Esophagus (tissue), 2 donors: ENCODE data around the gene WDR64. TPM values are rescaled to one million over a fixed set of nuclear protein-coding genes. Genes with fewer than 3 reads are reported as not detected.

Experiments
- H3K27ac ChIP-seq, 2 donors: one replicate each; pipeline ENCODE4 v1.5.1; 2013; ENCODE audit warnings: low read depth in 2 of 2, mild to moderate bottlenecking in 2 of 2, inconsistent platforms in 1 of 2, low read length in 1 of 2, moderate library complexity in 1 of 2
- H3K27me3 ChIP-seq, 2 donors: one replicate each; pipeline ENCODE4 v1.6.1; 2013; ENCODE audit warnings: low read length in 2 of 2, control low read depth in 1 of 2, mild to moderate bottlenecking in 1 of 2; ENCODE audit not compliant: insufficient read depth in 2 of 2, control insufficient read depth in 1 of 2
- H3K36me3 ChIP-seq, 2 donors: one replicate each; pipeline ENCODE4 v1.6.1; 2013; ENCODE audit warnings: low read length in 1 of 2; ENCODE audit not compliant: control insufficient read depth in 2 of 2, insufficient read depth in 2 of 2
- H3K4me1 ChIP-seq, 2 donors: one replicate each; pipeline ENCODE4 v1.6.1; 2013; ENCODE audit warnings: low read length in 1 of 2; ENCODE audit not compliant: control insufficient read depth in 2 of 2, insufficient read depth in 2 of 2
- H3K4me3 ChIP-seq, 2 donors: one replicate each; pipeline ENCODE4 v1.5.1; 2013; ENCODE audit warnings: low read length in 2 of 2, mild to moderate bottlenecking in 2 of 2, low read depth in 1 of 2, moderate library complexity in 1 of 2
- H3K9me3 ChIP-seq, 2 donors: one replicate each; pipeline ENCODE4 v1.6.1; 2013; ENCODE audit warnings: mild to moderate bottlenecking in 2 of 2, low read depth in 1 of 2, low read length in 1 of 2, moderate library complexity in 1 of 2; ENCODE audit not compliant: control insufficient read depth in 2 of 2, insufficient read depth in 1 of 2
- WGBS, 2 donors: extraction: QIAGEN DNeasy Blood & Tissue Kit; methylation state at CpG; one replicate each; pipeline ENCODE4 v1.1.7; 2013; 5-methylcytosine and 5-hydroxymethylcytosine counted together
- polyA plus RNA-seq, 2 donors: library from polyadenylated mRNA; stranded (reverse); fragments of 200-250 nt; gene quantifications; one replicate each; pipeline ENCODE4 v1.2.3, GENCODE V29; 2013
- donor health status: healthy with polysubstance abuse.
- donor health status: Bipolar disorder and iron deficiency.

Gene WDR64
- polyA plus RNA-seq, 2 donors: not detected

- 65 to 74% methylated on average over 4 of the region's 4 CpGs for WGBS, 2 donors
- Histone ChIP-seq H3K4me1 (no peaks in the 10 kb centered on the region), H3K4me3 (no peak overlapping the region)
Observed at GRCh38 chr1:241742084-241742483, 90.0 kb downstream of the WDR64 start.

GRCh38 chr1:241744591-241744990 lies 92.5 kb downstream of the WDR64 start:
- Histone ChIP-seq H3K27ac (no peak overlapping the region), H3K9me3 (no peaks in the 10 kb centered on the region), H3K4me3 (no peak overlapping the region), H3K36me3 (no peaks in the 10 kb centered on the region), H3K4me1 (no peaks in the 10 kb centered on the region), H3K27me3 (peaks cover 0 to 2% of the 10 kb centered on the region in 2 donors)
- 69 to 75% methylated on average over 2 of the region's 2 CpGs for WGBS, 2 donors

More at GRCh38 chr1:241742084-241742483, 90.0 kb downstream of the WDR64 start:
- no peaks in the 10 kb centered on the region for H3K9me3 ChIP-seq
- no peak overlapping the region for H3K27ac ChIP-seq
- H3K27me3 ChIP-seq: peaks cover 0 to 2% of the 10 kb centered on the region in 2 donors
- H3K36me3 ChIP-seq: no peaks in the 10 kb centered on the region

- WGBS, 2 donors: 86 to 89% methylated on average over 6 of the region's 6 CpGs
- Histone ChIP-seq H3K27me3 (no peaks in the 10 kb centered on the region), H3K27ac (no peak overlapping the region), H3K4me3 (no peak overlapping the region), H3K36me3 (no peaks in the 10 kb centered on the region), H3K4me1 (no peaks in the 10 kb centered on the region), H3K9me3 (no peaks in the 10 kb centered on the region)
Observed at GRCh38 chr1:241747992-241748391, 95.9 kb downstream of the WDR64 start.

- Histone ChIP-seq H3K4me3 (peak overlapping the region in 1 of 2 donors; percentile 31), H3K27ac (no peak overlapping the region), H3K4me1 (no peaks in the 10 kb centered on the region), H3K36me3 (no peaks in the 10 kb centered on the region), H3K27me3 (no peaks in the 10 kb centered on the region), H3K9me3 (no peaks in the 10 kb centered on the region)
- 46 to 59% methylated on average over 20 of the region's 20 CpGs for WGBS, 2 donors
Observed at GRCh38 chr1:241749041-241749944, 97.2 kb downstream of the WDR64 start.

- no peaks in the 10 kb centered on the region for H3K27me3 ChIP-seq
- H3K4me1 ChIP-seq: no peaks in the 10 kb centered on the region
- no peaks in the 10 kb centered on the region for H3K9me3 ChIP-seq
- no peaks in the 10 kb centered on the region for H3K36me3 ChIP-seq
- 60 to 64% methylated on average over 6 of the region's 6 CpGs for WGBS, 2 donors
- no peak overlapping the region for H3K27ac ChIP-seq
- H3K4me3 ChIP-seq: no peak overlapping the region
Observed at GRCh38 chr1:241749945-241750695, 98.0 kb downstream of the WDR64 start.

- Histone ChIP-seq H3K9me3 (no peaks in the 10 kb centered on the region), H3K4me1 (no peaks in the 10 kb centered on the region), H3K27me3 (no peaks in the 10 kb centered on the region), H3K4me3 (no peak overlapping the region), H3K36me3 (no peaks in the 10 kb centered on the region), H3K27ac (no peak overlapping the region)
- WGBS, 2 donors: 90 to 94% methylated on average over 5 of the region's 5 CpGs
Observed at GRCh38 chr1:241751524-241751923, 99.4 kb downstream of the WDR64 start.

GRCh38 chr1:241762713-241763339 lies 110.7 kb downstream of the WDR64 start:
- H3K4me1 ChIP-seq: no peaks in the 10 kb centered on the region
- no peaks in the 10 kb centered on the region for H3K36me3 ChIP-seq
- H3K9me3 ChIP-seq: no peaks in the 10 kb centered on the region
- 82 to 83% methylated on average over 3 of the region's 3 CpGs for WGBS, 2 donors
- H3K4me3 ChIP-seq: no peak overlapping the region
- no peak overlapping the region for H3K27ac ChIP-seq
- H3K27me3 ChIP-seq: no peaks in the 10 kb centered on the region

GRCh38 chr1:241765390-241765789 lies 113.3 kb downstream of the WDR64 start:
- H3K36me3 ChIP-seq: no peaks in the 10 kb centered on the region
- 72 to 74% methylated on average over 4 of the region's 4 CpGs for WGBS, 2 donors
- no peak overlapping the region for H3K27ac ChIP-seq
- no peaks in the 10 kb centered on the region for H3K4me1 ChIP-seq
- H3K4me3 ChIP-seq: no peak overlapping the region
- no peaks in the 10 kb centered on the region for H3K9me3 ChIP-seq
- H3K27me3 ChIP-seq: no peaks in the 10 kb centered on the region

GRCh38 chr1:241767737-241768136 lies 115.7 kb downstream of the WDR64 start:
- Histone ChIP-seq H3K36me3 (no peaks in the 10 kb centered on the region), H3K4me3 (no peak overlapping the region), H3K27me3 (no peaks in the 10 kb centered on the region), H3K9me3 (no peaks in the 10 kb centered on the region), H3K27ac (no peak overlapping the region), H3K4me1 (no peaks in the 10 kb centered on the region)
- WGBS, 2 donors: 36 to 52% methylated on average over 2 of the region's 2 CpGs
